DMS114 treated with DMSO at 0.1 percent for 48 hours (cell line): Measurements from ENCODE around the gene RSAD1.

Experiments
- DNase-seq: peaks from one replicate; lab custom pipeline; 2025; ENCODE audit not compliant: unreplicated experiment; lab: John Stamatoyannopoulos, UW

Gene RSAD1

GRCh38 chr17:50458270-50458669, 20.4 kb upstream of the RSAD1 start:
- DNase-seq, result no peak

GRCh38 chr17:50458701-50459676, 19.7 kb upstream of the RSAD1 start:
- no peak for DNase-seq

- no peak for DNase-seq
These were observed 18.9 kb upstream of the RSAD1 start for GRCh38 chr17:50459756-50460155.

- no peak for DNase-seq
These were observed 17.7 kb upstream of the RSAD1 start for GRCh38 chr17:50460831-50461526.

- DNase-seq, result no peak
These were observed 17.0 kb upstream of the RSAD1 start for GRCh38 chr17:50461550-50462132.

GRCh38 chr17:50462446-50462845, 16.2 kb upstream of the RSAD1 start:
- DNase-seq, result no peak

- DNase-seq, result no peak
These were observed 14.5 kb upstream of the RSAD1 start for GRCh38 chr17:50464121-50464520.

GRCh38 chr17:50464736-50465135, 13.9 kb upstream of the RSAD1 start:
- DNase-seq, result no peak

GRCh38 chr17:50465171-50465570, 13.5 kb upstream of the RSAD1 start:
- DNase-seq, result no peak

GRCh38 chr17:50465635-50466034, 13.0 kb upstream of the RSAD1 start:
- no peak for DNase-seq

GRCh38 chr17:50466371-50467113, 12.1 kb upstream of the RSAD1 start:
- no peak for DNase-seq

GRCh38 chr17:50467114-50467854, 11.4 kb upstream of the RSAD1 start:
- DNase-seq, result no peak

GRCh38 chr17:50467855-50468303, 10.8 kb upstream of the RSAD1 start:
- DNase-seq, result no peak

GRCh38 chr17:50468304-50469207, 10.1 kb upstream of the RSAD1 start, which contains the start of gene CHAD:
Gene CHAD, minus strand, starts transcription at chr17:50468880. Its CDS starts 67 bp downstream, at chr17:50468813.
- DNase-seq, result no peak

GRCh38 chr17:50469208-50469605, 9.5 kb upstream of the RSAD1 start:
- DNase-seq, result no peak

GRCh38 chr17:50469671-50470305, 8.9 kb upstream of the RSAD1 start:
- DNase-seq, result no peak

- no peak for DNase-seq
These were observed 8.2 kb upstream of the RSAD1 start for GRCh38 chr17:50470426-50470825.

- no peak for DNase-seq
These were observed 7.4 kb upstream of the RSAD1 start for GRCh38 chr17:50471009-50471905.
